GM12878 (cell line): ENCODE results near the gene ENOX1. TPM values are rescaled to one million over a fixed set of nuclear protein-coding genes. Genes with fewer than 3 reads are reported as not detected.

ENCODE experiments used
- ATAC-seq: fragments of 200-7000 bp; cut with Tn5 transposase; 3 replicates; pipeline ENCODE4 v1.9.1; 2020; ENCODE audit warnings: mild to moderate bottlenecking, moderate library complexity
- BruUV-seq: library from RNA; stranded (reverse); fragments of 400-500 nt; replicated peaks from 2 replicates; lab custom pipeline; 2021; lab: Mats Ljungman, UMichigan
- CTCF ChIA-PET: fragments of 300-600 bp; sonication (Branson Sonifier 250); formaldehyde crosslinking; extraction: SDS; loops from one replicate; lab custom pipeline; 2021; ENCODE audit warnings: inconsistent platforms; lab: Yijun Ruan, JAX
- POLR2A ChIA-PET: fragments of 350-600 bp; formaldehyde crosslinking; extraction: SDS; loops from one replicate; lab custom pipeline; 2021; ENCODE audit warnings: inconsistent platforms; lab: Charles Lee
- RAD21 ChIA-PET: fragments of 300-600 bp; sonication (Branson Sonifier 250); formaldehyde crosslinking; loops from one replicate; lab custom pipeline; 2023; ENCODE audit warnings: antibody characterized with exemption; ENCODE audit not compliant: unreplicated experiment; lab: Charles Lee
- SMC1A ChIA-PET: fragments of 300-600 bp; sonication (Branson Sonifier 250); formaldehyde crosslinking; loops from one replicate; lab custom pipeline; 2023; ENCODE audit not compliant: unreplicated experiment, uncharacterized antibody; lab: Charles Lee
- DNase-seq: peaks from one replicate; pipeline ENCODE4 v3.0.0-alpha.2; 2011; ENCODE audit warnings: low read depth, low spot score
- FAIRE-seq: peaks from 3 replicates; lab custom pipeline; 2011; peaks lifted over from hg19 to GRCh38; lab: Jason Lieb, UNC
- H2AFZ ChIP-seq: 2 replicates; pipeline ENCODE4 v1.6.0; 2011; ENCODE audit warnings: low read depth, low read length, control low read depth; ENCODE audit not compliant: control insufficient read depth
- H3K27ac ChIP-seq: 2 replicates; pipeline ENCODE4 v1.5.1; 2011; ENCODE audit warnings: control low read depth; ENCODE audit not compliant: control insufficient read depth, insufficient read depth
- H3K27me3 ChIP-seq, 2 experiments: replicated peaks in 1 of 2; 2 replicates each; pipeline versions ENCODE4 v1.6.0 to v1.6.1; 2011; ENCODE audit warnings: low read length in 1 of 2; ENCODE audit not compliant: control insufficient read depth in 2 of 2, insufficient read depth in 2 of 2
- H3K36me3 ChIP-seq, 2 experiments: 2 replicates each; pipeline ENCODE4 v1.5.1; 2011; ENCODE audit warnings: low read length in 1 of 2; ENCODE audit not compliant: control insufficient read depth in 2 of 2, insufficient read depth in 2 of 2
- H3K4me1 ChIP-seq: 2 replicates; pipeline ENCODE4 v1.6.1; 2011; ENCODE audit warnings: mild to moderate bottlenecking, low read length, moderate library complexity, mixed read lengths; ENCODE audit not compliant: control insufficient read depth, insufficient read depth
- H3K4me2 ChIP-seq: 2 replicates; pipeline ENCODE4 v1.6.0; 2011; ENCODE audit warnings: control low read depth; ENCODE audit not compliant: control insufficient read depth, insufficient read depth
- H3K4me3 ChIP-seq: fragments of 200-600 bp; sonication (generic); 2 replicates; pipeline ENCODE4 v1.5.1; 2016
- H3K79me2 ChIP-seq: 2 replicates; pipeline ENCODE4 v1.6.0; 2011; ENCODE audit warnings: low read length; ENCODE audit not compliant: control insufficient read depth, insufficient read depth
- H3K9ac ChIP-seq: 2 replicates; pipeline ENCODE4 v1.8.0; 2011; ENCODE audit warnings: low read length, control low read depth, mixed read lengths; ENCODE audit not compliant: control insufficient read depth, insufficient read depth
- H3K9me3 ChIP-seq: replicated peaks from 3 replicates; pipeline ENCODE4 v1.5.1; 2011; ENCODE audit warnings: mild to moderate bottlenecking, low read length; ENCODE audit not compliant: control insufficient read depth, insufficient read depth
- H4K20me1 ChIP-seq: 2 replicates; pipeline ENCODE4 v1.6.0; 2011; ENCODE audit not compliant: control insufficient read depth, insufficient read depth
- ATF7 ChIP-seq: fragments of 450-650 bp; IDR thresholded peaks from 2 replicates; pipeline ENCODE4 v1.6.1; 2016; ENCODE audit warnings: low read depth, mild to moderate bottlenecking
- BACH1 ChIP-seq: fragments of 450-650 bp; IDR thresholded peaks from 2 replicates; pipeline ENCODE4 v1.6.1; 2017; ENCODE audit warnings: mild to moderate bottlenecking, borderline replicate concordance
- BCL3 ChIP-seq: IDR thresholded peaks from 2 replicates; pipeline ENCODE4 v1.6.1; 2011; ENCODE audit warnings: borderline replicate concordance, low read depth, mild to moderate bottlenecking, moderate library complexity, low read length; ENCODE audit not compliant: insufficient read depth, poor library complexity, severe bottlenecking
- EGR1 ChIP-seq, 2 experiments: IDR thresholded peaks; 1 replicate in 1 of 2; 2 replicates in 1 of 2; pipeline ENCODE4 v1.6.1; 2011 to 2012; ENCODE audit warnings: low read depth in 2 of 2, low read length in 2 of 2, borderline replicate concordance in 1 of 2, mild to moderate bottlenecking in 1 of 2, moderate library complexity in 1 of 2
- HDAC2 ChIP-seq: fragments of 200-600 bp; sonication (generic); IDR thresholded peaks from 2 replicates; pipeline ENCODE4 v1.6.1; 2017
- IRF3 ChIP-seq: fragments of 450-650 bp; IDR thresholded peaks from 2 replicates; pipeline ENCODE4 v1.6.1; 2014; ENCODE audit warnings: mild to moderate bottlenecking
- IRF5 ChIP-seq: fragments of 450-650 bp; IDR thresholded peaks from 2 replicates; pipeline ENCODE4 v1.6.1; 2017; ENCODE audit warnings: borderline replicate concordance
- KDM1A ChIP-seq: fragments of 200-600 bp; sonication (generic); IDR thresholded peaks from 2 replicates; pipeline ENCODE4 v1.6.1; 2016; ENCODE audit warnings: borderline replicate concordance
- RCOR1 ChIP-seq: conservative IDR thresholded peaks from 2 replicates; pipeline ENCODE4 v1.6.1; 2012; ENCODE audit warnings: low read depth, low read length, improper control_type of control experiment
- REST ChIP-seq: IDR thresholded peaks from 2 replicates; pipeline ENCODE4 v1.6.1; 2012; ENCODE audit warnings: mild to moderate bottlenecking, low read depth, low read length
- SREBF1 ChIP-seq: IDR thresholded peaks from 2 replicates; pipeline ENCODE4 v1.6.1; 2012; ENCODE audit warnings: mild to moderate bottlenecking, low read length
- SREBF2 ChIP-seq: IDR thresholded peaks from 2 replicates; pipeline ENCODE4 v1.6.1; 2012; ENCODE audit warnings: mild to moderate bottlenecking, low read length
- STAT3 ChIP-seq: IDR thresholded peaks from 2 replicates; pipeline ENCODE4 v1.6.1; 2011; ENCODE audit warnings: low read depth, low read length, improper control_type of control experiment
- SUZ12 ChIP-seq: fragments of 200-600 bp; sonication (generic); IDR thresholded peaks from one replicate; pipeline ENCODE4 v1.6.1; 2018; ENCODE audit warnings: antibody characterized with exemption, mild to moderate bottlenecking; ENCODE audit not compliant: unreplicated experiment
- TAF1 ChIP-seq: IDR thresholded peaks from 2 replicates; pipeline ENCODE4 v1.6.1; 2011; ENCODE audit warnings: mild to moderate bottlenecking, low read depth, low read length, borderline replicate concordance
- WGBS: methylation state at CpG from one replicate; pipeline ENCODE4 v1.1.6; 2016; ENCODE audit warnings: low lambda C conversion rate; ENCODE audit not compliant: insufficient replicate concordance, insufficient coverage; ENCODE audit errors: missing lambda C conversion rate; 5-methylcytosine and 5-hydroxymethylcytosine counted together
- in situ Hi-C: fragments of 300-500 bp; cut with MboI; formaldehyde crosslinking; loops from 9 replicates; pipeline ENCODE4 v1.14.3; 2018; ENCODE audit warnings: mixed read lengths
- intact Hi-C: fragments of 100-400 bp; cut with micrococcal nuclease; formaldehyde crosslinking; loops from one replicate; pipeline ENCODE4 v1.14.2; 2022; ENCODE audit not compliant: unreplicated experiment
- polyA plus RNA-seq, 11 experiments: library from polyadenylated mRNA; depleted of rRNA in 4 of 11; unstranded in 6 of 11; stranded (reverse) in 5 of 11; fragments of >200 nt; fragmentation: Nextera tagmentation in 4 of 11; fragmentation: Illumina TruSeq in 1 of 11; extraction: Ambion mirVana in 4 of 11; extraction: Trizol in 1 of 11; gene quantifications; 1 replicate in 1 of 11; 2 replicates in 10 of 11; pipeline versions ENCODE4 v1.2.1 to v1.2.3, GENCODE V29; 2011 to 2016; ENCODE audit warnings: inconsistent platforms in 2 of 11, missing spikeins in 2 of 11, low read depth in 1 of 11
- total RNA-seq, 4 experiments: library from RNA; depleted of rRNA in 3 of 4; stranded (reverse); fragments of >200 nt in 3 of 4; fragmentation: Illumina TruSeq in 1 of 4; extraction: Trizol in 1 of 4; gene quantifications; 2 replicates each; pipeline versions ENCODE4 v1.2.1 to v1.2.3, GENCODE V29; 2013 to 2021

The ENOX1 gene
- total and polyA plus RNA-seq, 10 of the 15 experiments (the other 5 are each of a cell fraction or from before 2014, with no cell fraction given) = 0.11 to 0.26 (median 0.15) TPM

- WGBS = 3% methylated on average over 2 of the region's 2 CpGs
- no peaks in the 10 kb centered on the region for H3K36me3 ChIP-seq
- in situ Hi-C loops = no loop called here
- intact Hi-C loops = no loop called here
- H4K20me1 ChIP-seq = no peaks in the 10 kb centered on the region
- FAIRE-seq (no peak), DNase-seq (no peak), ATAC-seq (no peak)
- H2AFZ ChIP-seq = no peak overlapping the region
- ChIA-PET RAD21 (no interaction called here), SMC1A (no interaction called here), CTCF (no interaction called here), POLR2A (no interaction called here)
- no peak overlapping the region for H3K4me3 ChIP-seq
- H3K9ac ChIP-seq = no peak overlapping the region
- no peak for TF ChIP-seq EGR1 (IDR thresholded peaks at IDR 0.05; ENCODE audit: borderline replicate concordance in 1 of 2, low read depth in 2 of 2, low read length in 2 of 2)
- no peak for TF ChIP-seq TAF1
- no peak for TF ChIP-seq BACH1
- no peak for TF ChIP-seq KDM1A
- TF ChIP-seq HDAC2 = no peak
- TF ChIP-seq STAT3 = no peak
- no peak for TF ChIP-seq ATF7
- TF ChIP-seq SREBF1 = no peak
- no peak for TF ChIP-seq SUZ12
- TF ChIP-seq IRF5 = no peak
- no peak for TF ChIP-seq IRF3
- TF ChIP-seq SREBF2 = no peak
- no peak for TF ChIP-seq RCOR1
- no peak for TF ChIP-seq REST
- no peak for TF ChIP-seq BCL3
- H3K79me2 ChIP-seq = no peaks in the 10 kb centered on the region
- H3K4me2 ChIP-seq = no peak overlapping the region
- no peak overlapping the region for H3K27ac ChIP-seq
- H3K27me3 ChIP-seq = no peaks in the 10 kb centered on the region
- no peaks in the 10 kb centered on the region for H3K9me3 ChIP-seq
- BruUV-seq = no TSS peak
- peaks cover 12% of the 10 kb centered on the region for H3K4me1 ChIP-seq
Measured at GRCh38 chr13:43387880-43388279, 398.9 kb downstream of the ENOX1 start.
